ENCODE results near the gene KCNQ1.

- TF ChIP-seq CTCF (IDR thresholded peaks at IDR 0.05 in 2 of 3, conservative IDR thresholded peaks at IDR 0.05 in 1 of 3; ENCODE audit: insufficient read depth in 2 of 3, low read depth in 1 of 3, low read length in 3 of 3) = no peak
- TF ChIP-seq TCF7L2 (IDR thresholded peaks at IDR 0.05; ENCODE audit: low read depth, low read length) = no peak
- no peak for TF ChIP-seq PRDM10 (IDR thresholded peaks at IDR 0.05; ENCODE audit: partially characterized antibody)
- no peak for TF ChIP-seq HDAC2 (IDR thresholded peaks at IDR 0.05)
- no peak for TF ChIP-seq RAD21 (CRISPR knock-in tag; conservative IDR thresholded peaks at IDR 0.05 in 1 of 2, IDR thresholded peaks at IDR 0.05 in 1 of 2)
- no peak for TF ChIP-seq EP300 (IDR thresholded peaks at IDR 0.05; ENCODE audit: low read length)
- TF ChIP-seq SRSF9 (IDR thresholded peaks at IDR 0.05; ENCODE audit: borderline replicate concordance, low read depth, low read length) = no peak
- TF ChIP-seq MLX (CRISPR knock-in tag; conservative IDR thresholded peaks at IDR 0.05) = no peak
- TF ChIP-seq ZNF764 (CRISPR knock-in tag; IDR thresholded peaks at IDR 0.05; ENCODE audit: low read depth) = no peak
- no peak for TF ChIP-seq HMGXB4 (CRISPR knock-in tag; IDR thresholded peaks at IDR 0.05)
These were observed 425.0 kb downstream of the KCNQ1 start for GRCh38 chr11:2869561-2870427.
